HG02588 (cell line): ENCODE data around the gene HOXC10.

Experiments
- ATAC-seq: cut with Tn5 transposase; IDR thresholded peaks from one replicate; pipeline ENCODE4 v1.9.1; 2021; ENCODE audit warnings: mild to moderate bottlenecking, moderate library complexity; ENCODE audit not compliant: unreplicated experiment

HOXC10 gene

GRCh38 chr12:54036620-54037359 lies 51.8 kb downstream of the HOXC10 start:
- ATAC-seq, result no peak

- no peak for ATAC-seq
Measured at GRCh38 chr12:54037360-54038283, 52.7 kb downstream of the HOXC10 start.

GRCh38 chr12:54038284-54038870 lies 53.4 kb downstream of the HOXC10 start:
- no peak for ATAC-seq

GRCh38 chr12:54038871-54039414 lies 54.0 kb downstream of the HOXC10 start:
- ATAC-seq, result no peak

GRCh38 chr12:54039417-54040147 lies 54.6 kb downstream of the HOXC10 start:
- no peak for ATAC-seq
